Measurements from ENCODE around the gene MIER1.

The MIER1 gene

GRCh38 chr1:67009792-67010191, 85.0 kb downstream of the MIER1 start:
- no peak overlapping the region for H3K4me2 ChIP-seq
- H3K36me3 ChIP-seq (ENCODE audit: insufficient read depth): no peaks in the 10 kb centered on the region
- H3K27ac ChIP-seq: no peak overlapping the region
- no peaks in the 10 kb centered on the region for H4K20me1 ChIP-seq (ENCODE audit: insufficient read depth)
- H3K79me2 ChIP-seq (ENCODE audit: insufficient read depth, low read depth): no peaks in the 10 kb centered on the region
- no peak overlapping the region for H3K9ac ChIP-seq
- no peaks in the 10 kb centered on the region for H3K27me3 ChIP-seq (ENCODE audit: insufficient read depth, low read depth)
- no peak overlapping the region for H2AFZ ChIP-seq (ENCODE audit: low read depth)
- no peak for TF ChIP-seq CTCF (conservative IDR thresholded peaks at IDR 0.05; ENCODE audit: low read depth, low read length)
- no peak overlapping the region for H3K4me3 ChIP-seq (IDR thresholded peaks at IDR 0.05; ENCODE audit: insufficient read depth, low read depth, low read length)
- H3K4me1 ChIP-seq (ENCODE audit: low read depth, poor library complexity, severe bottlenecking): peaks cover 5% of the 10 kb centered on the region

GRCh38 chr1:67013573-67013972, 88.8 kb downstream of the MIER1 start:
- H3K36me3 ChIP-seq (ENCODE audit: insufficient read depth): no peaks in the 10 kb centered on the region
- TF ChIP-seq CTCF (conservative IDR thresholded peaks at IDR 0.05; ENCODE audit: low read depth, low read length): no peak
- no peaks in the 10 kb centered on the region for H3K79me2 ChIP-seq (ENCODE audit: insufficient read depth, low read depth)
- H3K27me3 ChIP-seq (ENCODE audit: insufficient read depth, low read depth): no peaks in the 10 kb centered on the region
- no peak overlapping the region for H3K4me2 ChIP-seq
- H3K27ac ChIP-seq: no peak overlapping the region
- H3K4me3 ChIP-seq (IDR thresholded peaks at IDR 0.05; ENCODE audit: insufficient read depth, low read depth, low read length): no peak overlapping the region
- no peaks in the 10 kb centered on the region for H4K20me1 ChIP-seq (ENCODE audit: insufficient read depth)
- no peak overlapping the region for H3K9ac ChIP-seq
- H3K4me1 ChIP-seq (ENCODE audit: low read depth, poor library complexity, severe bottlenecking): peaks cover 13% of the 10 kb centered on the region
- H2AFZ ChIP-seq (ENCODE audit: low read depth): no peak overlapping the region

- no peak overlapping the region for H3K27ac ChIP-seq
- no peaks in the 10 kb centered on the region for H3K36me3 ChIP-seq (ENCODE audit: insufficient read depth)
These were observed 93.8 kb downstream of the MIER1 start for GRCh38 chr1:67018574-67018973.

GRCh38 chr1:67019121-67019520, 94.3 kb downstream of the MIER1 start:
- Histone ChIP-seq H3K4me3 (IDR thresholded peaks at IDR 0.05; ENCODE audit: insufficient read depth, low read depth, low read length) (no peak overlapping the region), H3K9ac (no peak overlapping the region), H4K20me1 (ENCODE audit: insufficient read depth) (no peaks in the 10 kb centered on the region), H2AFZ (ENCODE audit: low read depth) (no peak overlapping the region), H3K4me2 (no peak overlapping the region), H3K27ac (no peak overlapping the region), H3K4me1 (ENCODE audit: low read depth, poor library complexity, severe bottlenecking) (peaks cover 10% of the 10 kb centered on the region), H3K27me3 (ENCODE audit: insufficient read depth, low read depth) (no peaks in the 10 kb centered on the region), H3K36me3 (ENCODE audit: insufficient read depth) (no peaks in the 10 kb centered on the region), H3K79me2 (ENCODE audit: insufficient read depth, low read depth) (no peaks in the 10 kb centered on the region)
- no peak for TF ChIP-seq CTCF (conservative IDR thresholded peaks at IDR 0.05; ENCODE audit: low read depth, low read length)

More at GRCh38 chr1:67018574-67018973, 93.8 kb downstream of the MIER1 start:
- Histone ChIP-seq H2AFZ (ENCODE audit: low read depth) (no peak overlapping the region), H3K4me1 (ENCODE audit: low read depth, poor library complexity, severe bottlenecking) (peaks cover 13% of the 10 kb centered on the region), H3K79me2 (ENCODE audit: insufficient read depth, low read depth) (no peaks in the 10 kb centered on the region), H3K4me3 (IDR thresholded peaks at IDR 0.05; ENCODE audit: insufficient read depth, low read depth, low read length) (no peak overlapping the region), H3K27me3 (ENCODE audit: insufficient read depth, low read depth) (no peaks in the 10 kb centered on the region), H3K9ac (no peak overlapping the region), H4K20me1 (ENCODE audit: insufficient read depth) (no peaks in the 10 kb centered on the region), H3K4me2 (no peak overlapping the region)
- no peak for TF ChIP-seq CTCF (conservative IDR thresholded peaks at IDR 0.05; ENCODE audit: low read depth, low read length)

Data from KMS-11 (cell line).